Ovary (tissue), 9 donors: Measurements from ENCODE around the gene AMELX. TPM values are rescaled to one million over a fixed set of nuclear protein-coding genes. Genes with fewer than 3 reads are reported as not detected.

ENCODE experiments used
- DNase-seq, 5 donors: peaks; one replicate each; pipeline ENCODE4 v3.0.0-alpha.2; 2019 to 2020
- H3K27ac ChIP-seq, 2 donors: fragments of 200-600 bp; one replicate each; pipeline versions ENCODE4 v1.5.1 to v1.8.0; 2019 to 2022
- H3K27me3 ChIP-seq: fragments of 200-600 bp; one replicate; pipeline ENCODE4 v1.8.0; 2022
- H3K36me3 ChIP-seq: fragments of 200-600 bp; sonication (generic); one replicate; pipeline ENCODE4 v1.5.1; 2019
- H3K4me1 ChIP-seq: one replicate; pipeline ENCODE4 v1.8.1; 2013; ENCODE audit warnings: mild to moderate bottlenecking, moderate library complexity; ENCODE audit not compliant: insufficient read depth
- H3K4me3 ChIP-seq: fragments of 200-600 bp; sonication (generic); one replicate; pipeline ENCODE4 v1.5.1; 2017
- H3K9me3 ChIP-seq, 2 donors: fragments of 200-600 bp in 1 of 2; sonication (generic) in 1 of 2; one replicate each; pipeline versions ENCODE4 v1.5.1 to v1.8.1; 2013 to 2019; ENCODE audit warnings: mild to moderate bottlenecking in 1 of 2, moderate library complexity in 1 of 2
- EP300 ChIP-seq: sonication (generic); formaldehyde crosslinking; IDR thresholded peaks from one replicate; pipeline ENCODE4 v1.6.1; 2017; ENCODE audit warnings: antibody characterized with exemption
- POLR2A ChIP-seq: fragments of 450-650 bp; IDR thresholded peaks from one replicate; pipeline ENCODE4 v1.6.1; 2017; ENCODE audit warnings: antibody characterized with exemption, mild to moderate bottlenecking, moderate library complexity
- WGBS, 3 donors: extraction: QIAGEN DNeasy Blood & Tissue Kit in 1 of 3; methylation state at CpG; one replicate each; pipeline versions ENCODE4 v1.1.5 to v1.1.7; 2013 to 2017; 5-methylcytosine and 5-hydroxymethylcytosine counted together
- intact Hi-C, 4 donors: fragments of 100-400 bp; cut with DNase I; formaldehyde crosslinking; loops; one replicate each; pipeline versions ENCODE4 v1.11.0 to v1.15.1; 2022 to 2023
- microRNA-seq, 3 donors: library from miRNA; unstranded; fragments of <30 nt; microRNA quantifications; one replicate each; pipeline versions ENCODE4 to v1.2.0, GENCODE V29; 2019 to 2020
- polyA plus RNA-seq, 2 donors: library from polyadenylated mRNA; stranded (reverse); fragments of 200-250 nt in 1 of 2; fragments of 350-450 nt in 1 of 2; fragmentation: Illumina TruSeq in 1 of 2; extraction: RNeasy Lipid Tissue Mini Kit (QIAGEN cat#74804) in 1 of 2; gene quantifications; one replicate each; pipeline ENCODE4 v1.2.3, GENCODE V29; 2013 to 2014
- small RNA-seq: library from RNA; depleted of rRNA; stranded (forward); fragments of <200 nt; gene quantifications from one replicate; pipeline ENCODE3, GENCODE V24; 2016
- total RNA-seq, 7 donors: library from RNA; depleted of rRNA in 2 of 7; stranded (reverse); fragments of >200 nt in 2 of 7; fragmentation: NEBNext Ultra II Directional in 3 of 7; extraction: Animal tissue kit (Norgen Biotek cat#: 25700) in 3 of 7; gene quantifications; one replicate each; pipeline versions ENCODE4 v1.1.0 to v1.2.4, GENCODE V29; 2016 to 2023
- TF ChIP-seq, protein P1 (sequence below), 3 donors: fragments of 450-650 bp in 2 of 3; fragments of 200-600 bp in 1 of 3; IDR thresholded peaks; one replicate each; pipeline versions ENCODE4 v1.5.1 to v1.8.0; 2016 to 2022; ENCODE audit warnings: antibody characterized with exemption in 3 of 3, mild to moderate bottlenecking in 1 of 3
- donor health status: DM: no; HTN: no; CAD: no; lungs with moderate emphysema.
- donor health status: DM: no; HTN: no; CAD: no.
- donor health status: Bipolar disorder and iron deficiency.
- donor health status: DM: yes; HTN: yes; CAD: no.
- donor health status: DM: no; HTN: no; CAD: no.
- donor health status: DM: yes; HTN: yes; CAD: no.

Gene AMELX
- total and polyA plus RNA-seq, 9 donors = not detected

DNA sequence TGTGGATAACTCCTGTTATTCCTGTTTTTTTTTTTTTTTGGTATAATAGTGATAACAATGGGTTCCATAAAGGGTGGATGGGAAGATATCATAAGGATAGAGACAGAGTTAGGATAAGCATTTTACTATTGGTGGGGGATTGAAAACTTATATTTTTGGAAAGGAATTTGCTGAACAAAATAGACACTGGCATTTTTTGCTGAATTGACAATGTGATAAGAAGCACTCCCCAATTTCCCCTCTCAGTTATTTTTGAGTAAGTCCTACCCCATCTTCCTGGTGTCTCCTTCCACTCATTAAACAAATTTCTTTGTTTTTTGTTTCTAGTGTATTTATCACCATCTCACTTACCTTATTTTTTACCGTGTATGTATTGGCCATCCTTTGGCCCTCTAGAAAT is 55.8 kb downstream of the AMELX start:
- 51 to 72% (median 55%) methylated on average over 1 of the region's 1 CpG for WGBS, 3 donors
- Histone ChIP-seq H3K9me3 (no peaks in the 10 kb centered on the region), H3K27ac (no peak overlapping the region), H3K36me3 (no peaks in the 10 kb centered on the region), H3K27me3 (no peaks in the 10 kb centered on the region), H3K4me3 (no peak overlapping the region), H3K4me1 (no peaks in the 10 kb centered on the region)
- no peak for DNase-seq
- TF ChIP-seq POLR2A (no peak), EP300 (no peak)
- intact Hi-C loops = no loop called here

DNA sequence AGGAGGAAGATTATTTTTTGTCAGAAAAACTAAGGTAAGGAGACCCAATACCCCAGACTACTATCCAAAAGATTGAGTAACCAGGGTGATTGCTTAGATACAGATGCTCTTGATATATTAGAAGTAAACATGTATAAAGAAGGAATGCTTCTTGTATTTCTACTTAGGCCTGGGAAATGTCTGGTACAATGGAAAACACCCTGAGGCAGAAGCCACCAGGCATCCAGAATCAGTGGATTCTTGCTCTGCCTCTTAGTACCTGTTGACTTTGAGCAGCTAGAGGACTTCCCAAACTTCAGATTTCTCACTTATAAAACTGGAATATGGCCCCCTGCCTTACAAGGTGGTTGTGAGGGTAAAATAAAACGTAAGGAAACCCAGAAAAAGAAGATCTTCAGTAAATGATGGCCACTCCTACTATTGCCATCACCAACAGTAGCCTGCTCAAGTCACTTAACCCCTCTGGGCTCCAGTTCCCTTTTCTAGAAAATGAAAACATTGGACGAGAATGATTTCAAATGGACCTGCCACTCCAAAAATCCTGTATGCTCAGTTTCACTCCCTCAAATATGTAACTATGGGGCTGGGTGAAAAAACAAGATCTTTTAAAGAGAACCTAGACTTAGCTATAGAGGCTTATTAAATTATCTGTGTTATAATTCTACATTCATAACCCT is 56.6 kb downstream of the AMELX start:
- DNase-seq = no peak
- Histone ChIP-seq H3K9me3 (no peaks in the 10 kb centered on the region), H3K36me3 (no peaks in the 10 kb centered on the region), H3K4me3 (no peak overlapping the region), H3K27me3 (no peaks in the 10 kb centered on the region), H3K27ac (no peak overlapping the region), H3K4me1 (no peaks in the 10 kb centered on the region)
- intact Hi-C loops = no loop called here
- TF ChIP-seq, protein P1, sequence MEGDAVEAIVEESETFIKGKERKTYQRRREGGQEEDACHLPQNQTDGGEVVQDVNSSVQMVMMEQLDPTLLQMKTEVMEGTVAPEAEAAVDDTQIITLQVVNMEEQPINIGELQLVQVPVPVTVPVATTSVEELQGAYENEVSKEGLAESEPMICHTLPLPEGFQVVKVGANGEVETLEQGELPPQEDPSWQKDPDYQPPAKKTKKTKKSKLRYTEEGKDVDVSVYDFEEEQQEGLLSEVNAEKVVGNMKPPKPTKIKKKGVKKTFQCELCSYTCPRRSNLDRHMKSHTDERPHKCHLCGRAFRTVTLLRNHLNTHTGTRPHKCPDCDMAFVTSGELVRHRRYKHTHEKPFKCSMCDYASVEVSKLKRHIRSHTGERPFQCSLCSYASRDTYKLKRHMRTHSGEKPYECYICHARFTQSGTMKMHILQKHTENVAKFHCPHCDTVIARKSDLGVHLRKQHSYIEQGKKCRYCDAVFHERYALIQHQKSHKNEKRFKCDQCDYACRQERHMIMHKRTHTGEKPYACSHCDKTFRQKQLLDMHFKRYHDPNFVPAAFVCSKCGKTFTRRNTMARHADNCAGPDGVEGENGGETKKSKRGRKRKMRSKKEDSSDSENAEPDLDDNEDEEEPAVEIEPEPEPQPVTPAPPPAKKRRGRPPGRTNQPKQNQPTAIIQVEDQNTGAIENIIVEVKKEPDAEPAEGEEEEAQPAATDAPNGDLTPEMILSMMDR (IDR thresholded peaks at IDR 0.05) = no peak
- no peak for TF ChIP-seq POLR2A
- WGBS, 3 donors = 51 to 68% (median 56%) methylated on average over 2 of the region's 2 CpGs

Small RNA genes lying within 50 kb of the gene (microRNA-seq; reads per million reads assigned to microRNA genes)
- gene MIR548AX = 1.4 to 8.0 (median 2.3) reads per million in 3 donors

Small RNA genes lying within 50 kb of the gene (small RNA-seq; reads per million reads assigned to genes)
- not detected for gene MIR548AX

Other genes with a start within 250 kb of the AMELX start
- gene HCCS, start 182.1 kb upstream of the AMELX start, total RNA-seq = 10 to 100 TPM in 5 of 7 donors, 1 to 10 TPM in 2; 6.0 to 15.7 (median 14.2) TPM
- 10 to 100 TPM; 10.4 to 28.2 TPM for gene HCCS, start 182.1 kb upstream of the AMELX start, polyA plus RNA-seq